Amniotic epithelial cell (primary cell): ENCODE results near the gene KRTAP6-3.

Experiments
- DNase-seq: peaks from one replicate; pipeline ENCODE4 v3.0.0-alpha.2; 2010; ENCODE audit warnings: low read depth

The KRTAP6-3 gene

DNA sequence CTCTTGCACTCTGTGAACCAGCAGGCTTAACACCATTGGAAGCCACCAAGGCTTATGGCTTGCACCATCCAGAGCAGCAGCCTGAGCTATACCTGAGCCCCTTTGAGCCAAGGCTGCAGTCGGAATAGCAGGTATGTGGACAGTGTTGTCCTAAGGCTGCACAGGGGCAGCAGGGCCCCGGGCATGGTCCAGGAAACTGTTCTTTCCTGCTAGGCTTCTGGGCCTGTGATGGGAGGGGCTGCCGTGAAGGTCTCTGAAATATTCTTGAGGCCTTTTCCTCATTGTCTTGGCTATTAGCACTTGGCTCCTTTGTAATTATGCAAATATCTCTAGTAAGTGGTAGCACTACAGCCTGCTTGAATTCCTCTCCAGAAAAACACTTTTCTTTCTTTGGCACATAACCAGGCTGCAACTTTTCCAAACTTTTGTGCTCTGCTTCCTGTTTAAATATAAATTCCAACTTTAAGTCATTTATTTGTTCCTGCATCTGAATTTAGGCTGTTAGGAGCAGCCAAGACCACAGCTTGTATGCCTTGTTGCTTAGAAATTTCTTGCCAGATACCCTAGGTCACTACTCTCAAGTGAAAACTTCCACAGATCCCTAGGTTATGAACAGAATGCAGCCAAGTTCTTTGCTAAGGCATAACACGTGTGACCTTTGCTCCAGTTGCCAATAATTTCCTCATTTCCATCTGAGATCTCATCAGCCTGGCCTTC lies 33.4 kb downstream of the KRTAP6-3 start:
- DNase-seq, result no peak

DNA sequence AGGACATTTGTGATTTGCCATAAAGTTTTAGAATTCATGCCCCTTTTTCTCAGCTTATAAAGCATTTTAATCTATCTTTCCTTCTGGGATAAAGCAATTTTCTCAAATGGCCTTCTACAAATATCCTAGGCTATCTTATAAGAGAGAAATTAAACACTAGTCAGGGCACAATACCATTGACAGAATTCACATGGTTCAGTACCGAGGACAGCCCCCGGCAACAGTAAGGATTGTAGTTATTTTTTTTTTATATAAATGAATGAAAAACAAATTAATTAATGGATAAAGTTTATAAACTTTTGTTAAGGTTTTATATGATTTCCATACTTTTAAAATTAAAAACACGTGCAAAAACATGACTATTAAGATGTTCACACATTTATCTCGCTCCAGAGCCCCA lies 35.9 kb downstream of the KRTAP6-3 start:
- DNase-seq, result no peak

DNA sequence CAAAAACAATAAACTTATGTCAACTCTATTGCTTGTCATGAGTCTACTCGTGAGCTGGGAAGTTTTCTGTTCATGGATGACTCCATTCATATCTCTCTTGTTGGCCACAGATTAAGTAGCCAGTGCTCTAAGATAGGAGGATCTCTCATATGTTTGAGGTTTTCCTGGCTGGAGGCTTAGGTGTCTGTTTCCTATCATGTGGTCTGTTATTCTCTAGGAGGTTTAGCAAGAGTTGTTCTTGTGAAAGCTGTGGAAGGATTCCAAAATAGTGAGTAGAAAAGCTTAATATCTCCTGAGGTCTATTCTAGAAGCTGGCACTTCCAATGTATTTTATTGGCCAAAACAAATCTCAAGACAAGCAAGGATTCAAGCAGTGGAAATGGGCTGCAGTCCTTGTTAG lies 37.0 kb downstream of the KRTAP6-3 start:
- peak; percentile 1 for DNase-seq

DNA sequence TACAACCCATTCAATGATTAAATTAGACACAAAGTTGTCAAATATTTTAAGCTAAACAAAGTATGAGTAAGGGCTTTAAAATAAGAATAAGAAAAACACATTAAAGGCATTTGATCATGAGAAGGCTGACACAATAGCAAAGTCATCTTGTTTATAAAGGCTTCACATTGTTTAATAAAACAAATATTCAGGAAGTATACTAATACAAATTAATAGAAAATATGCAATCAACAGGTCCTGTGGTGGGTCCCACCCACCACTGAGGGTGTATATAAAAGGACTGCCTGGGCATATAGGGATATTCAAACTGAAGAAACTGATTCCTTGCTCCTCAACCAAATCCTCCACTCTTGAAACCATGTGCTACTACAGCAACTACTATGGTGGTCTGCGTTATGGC lies 42.7 kb downstream of the KRTAP6-3 start, which contains the start of gene KRTAP20-2:
TSS of gene KRTAP20-2 (plus strand) at position 301 of the 400 bp plus-strand sequence. CDS start at position 359, 58 bp downstream.
- DNase-seq, result no peak

DNA sequence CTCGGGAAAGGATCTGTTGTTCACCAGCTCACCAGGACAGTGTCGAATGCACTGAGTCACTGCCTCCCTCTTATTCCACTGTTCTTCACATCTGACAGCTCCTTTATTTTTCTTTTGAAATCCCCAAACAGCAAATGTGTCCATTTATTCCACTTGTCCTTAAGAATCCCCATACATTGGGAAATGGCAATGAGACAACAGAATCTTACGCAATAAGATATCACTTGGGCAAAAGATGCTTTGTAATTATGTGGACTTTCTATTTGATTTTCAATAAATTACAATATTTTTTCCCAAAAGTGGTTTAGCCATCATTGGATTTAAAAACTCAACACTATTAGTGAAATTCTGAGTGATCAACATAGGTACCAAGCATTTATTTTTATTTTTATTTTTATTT lies 46.4 kb downstream of the KRTAP6-3 start:
- DNase-seq, result no peak

DNA sequence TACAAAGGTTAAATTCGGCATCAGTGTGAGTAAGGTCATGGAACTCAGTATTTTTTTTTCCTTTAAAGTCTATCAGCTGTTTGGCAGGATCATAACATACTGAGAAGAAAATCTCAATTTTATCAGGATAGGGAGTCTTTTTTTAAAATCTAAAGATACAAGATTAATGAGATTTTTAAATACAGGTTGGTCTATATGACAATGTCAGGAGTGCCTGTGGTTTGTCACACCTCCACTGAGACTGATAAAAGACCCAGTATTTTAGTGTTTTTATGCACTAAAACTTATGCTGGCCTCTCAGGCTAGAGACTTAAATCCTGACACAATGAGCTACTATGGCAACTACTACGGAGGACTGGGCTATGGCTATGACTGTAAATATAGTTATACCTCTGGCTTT lies 50.3 kb downstream of the KRTAP6-3 start, which contains the start of gene KRTAP20-3:
TSS of gene KRTAP20-3 (plus strand) at position 301 of the 400 bp plus-strand sequence.
- DNase-seq, result no peak
